Adrenal gland (tissue), 12 donors: ENCODE results near the gene ZNF835. TPM values are rescaled to one million over a fixed set of nuclear protein-coding genes. Genes with fewer than 3 reads are reported as not detected.

Experiments
- DNase-seq, 7 donors: peaks; one replicate each; pipeline ENCODE4 v3.0.0-alpha.2; 2019 to 2020
- H3K27ac ChIP-seq, 5 donors: fragments of 200-600 bp; sonication (generic) in 4 of 5; 1 replicate in 3 of 5; 2 replicates in 2 of 5; pipeline versions ENCODE4 v1.5.1 to v1.8.0; 2016 to 2020; ENCODE audit warnings: mild to moderate bottlenecking in 1 of 5
- H3K27me3 ChIP-seq: fragments of 200-600 bp; 2 replicates; pipeline ENCODE4 v1.8.0; 2021
- H3K36me3 ChIP-seq, 2 donors: fragments of 200-600 bp; replicated peaks in 1 of 2; 1 replicate in 1 of 2; 2 replicates in 1 of 2; pipeline versions ENCODE4 v1.5.1 to v1.8.0; 2018 to 2022
- H3K4me1 ChIP-seq, 2 donors: fragments of 200-600 bp; replicated peaks in 1 of 2; 1 replicate in 1 of 2; 2 replicates in 1 of 2; pipeline versions ENCODE4 v1.5.1 to v1.8.0; 2018 to 2021
- H3K4me3 ChIP-seq, 4 donors: fragments of 200-600 bp; sonication (generic) in 3 of 4; one replicate each; pipeline ENCODE4 v1.5.1; 2016 to 2018
- H3K9me3 ChIP-seq, 3 donors: fragments of 200-600 bp; sonication (generic) in 1 of 3; replicated peaks in 1 of 3; 1 replicate in 2 of 3; 2 replicates in 1 of 3; pipeline versions ENCODE4 v1.5.1 to v1.8.0; 2016 to 2021
- POLR2A ChIP-seq, 2 donors: fragments of 450-650 bp; IDR thresholded peaks; one replicate each; pipeline ENCODE4 v1.6.1; 2017; ENCODE audit warnings: antibody characterized with exemption in 2 of 2, mild to moderate bottlenecking in 2 of 2, moderate library complexity in 1 of 2
- WGBS, 4 donors: extraction: QIAGEN DNeasy Blood & Tissue Kit in 2 of 4; methylation state at CpG; one replicate each; pipeline versions ENCODE4 v1.1.5 to v1.1.7; 2013 to 2017; 5-methylcytosine and 5-hydroxymethylcytosine counted together
- intact Hi-C, 2 donors: fragments of 100-400 bp; cut with DNase I; formaldehyde crosslinking; loops; one replicate each; pipeline versions ENCODE4 v1.14.1 to v1.15.0; 2022 to 2023
- polyA plus RNA-seq, 3 donors: library from polyadenylated mRNA; stranded (reverse); fragments of 200-250 nt in 2 of 3; fragments of 350-450 nt in 1 of 3; fragmentation: Illumina TruSeq in 1 of 3; extraction: RNeasy Lipid Tissue Mini Kit (QIAGEN cat#74804) in 1 of 3; gene quantifications; one replicate each; pipeline ENCODE4 v1.2.3, GENCODE V29; 2013 to 2014
- total RNA-seq, 9 donors: library from RNA; depleted of rRNA in 4 of 9; stranded (reverse); fragments of >200 nt in 4 of 9; fragments of 120-200 nt in 1 of 9; fragmentation: NEBNext Ultra II Directional in 1 of 9; extraction: Animal tissue kit (Norgen Biotek cat#: 25700) in 1 of 9; gene quantifications; one replicate each; pipeline versions ENCODE4 v1.1.0 to v1.2.4, GENCODE V29; 2013 to 2023
- TF ChIP-seq, protein P1 (sequence below), 6 experiments: fragments of 450-650 bp in 4 of 6; fragments of 200-600 bp in 2 of 6; sonication (generic) in 1 of 6; IDR thresholded peaks; 1 replicate in 5 of 6; 2 replicates in 1 of 6; pipeline versions ENCODE4 v1.5.1 to v1.8.0; 2016 to 2021; ENCODE audit warnings: antibody characterized with exemption in 6 of 6, mild to moderate bottlenecking in 2 of 6, moderate library complexity in 1 of 6
- donor health status: healthy with polysubstance abuse.
- donor health status: Bipolar disorder and iron deficiency.
- donor health status: DM: yes; HTN: yes; CAD: no.
- donor health status: DM: no; HTN: no; CAD: no.
- donor health status: DM: no; HTN: no; CAD: no.
- donor health status: DM: yes; HTN: yes; CAD: no.

ZNF835 gene
- total and polyA plus RNA-seq, 12 donors = 0.30 to 37.5 (median 3.8) TPM

DNA sequence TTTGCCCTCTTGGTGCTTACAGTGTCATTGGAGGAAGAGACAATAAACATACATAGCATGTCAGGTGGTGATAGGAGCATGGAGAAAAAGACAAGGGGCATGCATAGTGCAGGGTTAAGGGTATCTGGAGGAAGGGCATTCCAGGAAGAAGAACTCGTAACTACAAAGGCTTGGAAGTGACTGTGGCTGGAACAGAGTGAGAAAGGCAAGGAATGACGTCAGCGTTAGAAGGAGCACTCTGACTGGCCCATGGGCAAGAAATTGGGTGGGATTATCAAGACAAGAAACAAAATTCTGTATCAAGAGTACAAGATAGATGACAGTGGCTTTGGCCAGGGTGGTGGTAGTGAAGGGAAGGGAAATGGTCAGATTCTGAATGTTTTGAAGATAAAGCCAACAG lies 17.4 kb downstream of the ZNF835 start:
- Histone ChIP-seq H3K4me1 (no peaks in the 10 kb centered on the region), H3K4me3 (no peak overlapping the region), H3K36me3 (no peaks in the 10 kb centered on the region), H3K27ac (no peak overlapping the region), H3K9me3 (no peaks in the 10 kb centered on the region), H3K27me3 (no peaks in the 10 kb centered on the region)
- 66 to 82% (median 76%) methylated on average over 3 of the region's 3 CpGs for WGBS, 4 donors
- intact Hi-C loops = no loop called here
- TF ChIP-seq, protein P1, sequence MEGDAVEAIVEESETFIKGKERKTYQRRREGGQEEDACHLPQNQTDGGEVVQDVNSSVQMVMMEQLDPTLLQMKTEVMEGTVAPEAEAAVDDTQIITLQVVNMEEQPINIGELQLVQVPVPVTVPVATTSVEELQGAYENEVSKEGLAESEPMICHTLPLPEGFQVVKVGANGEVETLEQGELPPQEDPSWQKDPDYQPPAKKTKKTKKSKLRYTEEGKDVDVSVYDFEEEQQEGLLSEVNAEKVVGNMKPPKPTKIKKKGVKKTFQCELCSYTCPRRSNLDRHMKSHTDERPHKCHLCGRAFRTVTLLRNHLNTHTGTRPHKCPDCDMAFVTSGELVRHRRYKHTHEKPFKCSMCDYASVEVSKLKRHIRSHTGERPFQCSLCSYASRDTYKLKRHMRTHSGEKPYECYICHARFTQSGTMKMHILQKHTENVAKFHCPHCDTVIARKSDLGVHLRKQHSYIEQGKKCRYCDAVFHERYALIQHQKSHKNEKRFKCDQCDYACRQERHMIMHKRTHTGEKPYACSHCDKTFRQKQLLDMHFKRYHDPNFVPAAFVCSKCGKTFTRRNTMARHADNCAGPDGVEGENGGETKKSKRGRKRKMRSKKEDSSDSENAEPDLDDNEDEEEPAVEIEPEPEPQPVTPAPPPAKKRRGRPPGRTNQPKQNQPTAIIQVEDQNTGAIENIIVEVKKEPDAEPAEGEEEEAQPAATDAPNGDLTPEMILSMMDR (IDR thresholded peaks at IDR 0.05) = no peak
- TF ChIP-seq POLR2A (IDR thresholded peaks at IDR 0.05) = no peak
- DNase-seq = no peak

DNA sequence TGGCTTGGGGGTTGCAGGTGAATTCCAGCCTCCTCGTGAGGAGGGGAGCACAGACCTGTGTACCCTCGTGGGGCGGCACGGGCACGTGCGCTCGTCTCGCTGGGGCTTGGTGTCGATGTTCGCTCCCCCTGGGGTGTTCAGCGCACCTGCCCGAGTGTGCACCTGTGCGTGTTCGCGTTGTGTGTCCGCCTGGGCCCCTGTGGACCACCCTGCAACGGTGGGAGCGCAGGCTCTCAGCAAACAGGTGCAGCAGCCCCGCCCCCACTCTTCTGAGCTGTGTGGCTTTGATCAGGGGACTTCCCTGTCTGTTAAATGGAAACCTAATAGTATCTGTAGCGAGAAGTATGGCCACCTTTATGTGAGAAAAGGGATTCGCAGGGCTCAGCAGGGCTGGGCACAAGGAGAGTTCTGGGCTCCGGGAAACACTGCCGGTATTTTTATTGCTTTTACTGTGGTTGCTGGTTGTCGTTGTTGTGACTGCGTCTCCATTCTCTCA lies 28.0 kb downstream of the ZNF835 start:
- H3K27me3 ChIP-seq = peaks cover 11% of the 10 kb centered on the region
- DNase-seq = no peak
- H3K4me1 ChIP-seq = no peaks in the 10 kb centered on the region
- intact Hi-C loops = no loop called here
- H3K9me3 ChIP-seq = no peaks in the 10 kb centered on the region
- no peaks in the 10 kb centered on the region for H3K36me3 ChIP-seq
- 14 to 21% (median 17%) methylated on average over 6 to 25 of the region's 25 CpGs for WGBS, 4 donors
- no peak overlapping the region for H3K27ac ChIP-seq
- no peak for TF ChIP-seq POLR2A (IDR thresholded peaks at IDR 0.05)
- TF ChIP-seq, protein P1 (IDR thresholded peaks at IDR 0.05) = no peak
- no peak overlapping the region for H3K4me3 ChIP-seq

DNA sequence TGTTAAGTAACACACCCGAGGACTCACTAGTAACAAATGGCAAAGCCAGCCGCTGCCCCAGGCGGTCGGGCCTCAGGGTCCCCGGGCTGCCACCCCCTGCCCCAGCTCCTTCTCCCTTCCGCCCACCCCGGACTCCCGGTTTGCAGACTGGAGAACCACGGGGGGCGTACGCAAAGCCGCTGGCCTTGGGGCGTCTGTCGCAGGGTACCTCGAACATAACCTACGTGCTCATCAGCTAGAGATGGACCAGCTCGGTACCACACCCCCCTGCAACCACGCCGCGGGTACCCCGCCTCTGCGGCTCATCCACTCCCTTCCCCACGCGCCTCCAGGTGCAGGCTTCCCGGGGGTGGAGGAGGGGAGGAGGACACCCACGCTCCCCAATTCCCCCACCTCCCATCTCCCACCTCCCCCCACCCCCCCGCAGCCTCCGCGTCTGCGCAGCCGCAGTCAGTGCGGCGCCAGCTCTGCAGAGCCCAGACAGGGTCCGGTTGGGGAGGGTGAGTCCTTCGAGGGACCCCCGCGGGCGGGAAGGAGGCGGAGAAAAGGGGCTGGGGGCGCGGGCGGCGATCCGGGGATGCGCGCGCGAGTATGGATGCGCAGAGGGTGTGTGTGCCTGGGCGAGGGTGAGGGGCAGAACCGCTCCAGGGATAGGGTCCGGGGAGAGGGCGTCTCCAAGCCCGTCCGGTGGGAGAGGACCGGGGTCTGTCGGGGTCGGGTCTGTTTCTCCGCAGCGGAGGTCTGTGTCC lies 28.7 kb downstream of the ZNF835 start, which contains the start of gene SMIM17:
TSS of gene SMIM17 (plus strand) at position 449 of the 749 bp plus-strand sequence. CDS start 2,509 bp downstream, outside the sequence.
- 4 to 11% (median 6%) methylated on average over 27 to 60 of the region's 60 CpGs for WGBS, 4 donors
- Histone ChIP-seq H3K4me1 (no peaks in the 10 kb centered on the region), H3K36me3 (no peaks in the 10 kb centered on the region), H3K4me3 (no peak within 1 kb of the TSS), H3K27me3 (peaks cover 11% of the 10 kb centered on the region), H3K9me3 (no peaks in the 10 kb centered on the region), H3K27ac (no peak within 1 kb of the TSS)
- no peak for TF ChIP-seq POLR2A (IDR thresholded peaks at IDR 0.05)
- TF ChIP-seq, protein P1 (IDR thresholded peaks at IDR 0.05) = no peak
- intact Hi-C loops = no loop called here
- no peak for DNase-seq

DNA sequence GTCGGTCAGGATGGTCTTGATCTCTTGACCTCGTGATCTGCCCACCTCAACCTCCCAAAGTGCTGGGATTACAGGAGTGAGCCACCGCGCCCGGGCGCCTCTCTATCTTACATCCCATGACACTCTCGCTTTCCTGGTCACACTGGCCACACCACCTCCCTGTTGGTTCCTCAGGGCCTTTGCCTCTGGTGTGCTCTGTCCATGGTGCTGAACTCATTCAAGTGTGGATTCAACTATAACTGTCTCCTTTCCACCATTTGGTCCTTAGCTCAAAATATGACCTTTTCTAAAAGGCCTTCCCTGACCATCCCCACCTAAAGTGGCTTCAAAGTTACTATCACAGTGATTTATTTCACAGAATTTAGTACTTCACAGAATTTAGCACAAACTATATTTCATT lies 32.3 kb downstream of the ZNF835 start:
- Histone ChIP-seq H3K9me3 (no peaks in the 10 kb centered on the region), H3K36me3 (no peaks in the 10 kb centered on the region), H3K27ac (no peak overlapping the region), H3K4me3 (no peak overlapping the region), H3K4me1 (no peaks in the 10 kb centered on the region), H3K27me3 (peaks cover 11% of the 10 kb centered on the region)
- 28 to 41% (median 38%) methylated on average over 7 of the region's 7 CpGs for WGBS, 4 donors
- TF ChIP-seq POLR2A (IDR thresholded peaks at IDR 0.05) = no peak
- TF ChIP-seq, protein P1 (IDR thresholded peaks at IDR 0.05) = no peak
- intact Hi-C loops = no loop called here
- DNase-seq = no peak
